HG02840 (cell line): ENCODE measurements around the gene BANF1.

Source experiments
- ATAC-seq: cut with Tn5 transposase; IDR thresholded peaks from one replicate; pipeline ENCODE4 v1.9.1; 2021; ENCODE audit warnings: mild to moderate bottlenecking, moderate library complexity, moderate number of reproducible peaks; ENCODE audit not compliant: unreplicated experiment, low FRiP score

Gene BANF1

DNA sequence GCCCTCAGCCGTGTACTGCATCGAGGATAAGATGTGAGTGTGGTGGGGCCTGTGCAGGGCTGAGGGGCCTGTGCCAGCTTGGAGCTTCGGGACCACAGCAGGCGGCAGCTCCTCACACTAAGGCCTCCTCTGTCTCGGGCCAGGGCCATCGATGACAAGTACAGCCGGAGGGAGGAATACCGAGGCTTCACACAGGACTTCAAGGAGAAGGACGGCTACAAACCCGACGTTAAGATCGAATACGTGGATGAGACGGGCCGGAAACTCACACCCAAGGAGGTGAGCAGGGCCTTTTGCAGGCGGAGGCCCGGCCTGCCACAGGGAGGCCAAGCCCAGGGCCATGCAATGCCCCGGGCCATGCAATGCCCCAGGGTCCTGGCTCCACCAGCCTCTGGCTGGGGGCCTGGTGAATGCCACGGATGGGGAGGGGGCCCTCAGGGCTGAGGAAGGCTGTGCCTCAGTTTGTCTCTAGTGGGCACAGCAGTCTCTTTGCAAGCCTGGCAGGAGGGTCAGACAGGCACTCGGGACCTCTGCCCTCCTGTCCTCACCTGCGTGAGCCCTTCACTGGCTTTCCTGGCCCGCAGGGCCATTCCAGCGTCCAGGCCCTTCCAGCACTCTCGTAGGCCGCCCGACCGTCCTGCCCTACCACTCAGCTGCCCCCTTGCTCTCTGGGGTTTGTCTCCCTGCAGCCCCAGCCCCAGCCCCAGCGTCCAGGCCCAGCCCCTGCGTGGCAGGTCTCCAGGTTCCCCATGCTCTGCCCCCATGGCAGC lies 24.5 kb upstream of the BANF1 start:
- no peak for ATAC-seq

DNA sequence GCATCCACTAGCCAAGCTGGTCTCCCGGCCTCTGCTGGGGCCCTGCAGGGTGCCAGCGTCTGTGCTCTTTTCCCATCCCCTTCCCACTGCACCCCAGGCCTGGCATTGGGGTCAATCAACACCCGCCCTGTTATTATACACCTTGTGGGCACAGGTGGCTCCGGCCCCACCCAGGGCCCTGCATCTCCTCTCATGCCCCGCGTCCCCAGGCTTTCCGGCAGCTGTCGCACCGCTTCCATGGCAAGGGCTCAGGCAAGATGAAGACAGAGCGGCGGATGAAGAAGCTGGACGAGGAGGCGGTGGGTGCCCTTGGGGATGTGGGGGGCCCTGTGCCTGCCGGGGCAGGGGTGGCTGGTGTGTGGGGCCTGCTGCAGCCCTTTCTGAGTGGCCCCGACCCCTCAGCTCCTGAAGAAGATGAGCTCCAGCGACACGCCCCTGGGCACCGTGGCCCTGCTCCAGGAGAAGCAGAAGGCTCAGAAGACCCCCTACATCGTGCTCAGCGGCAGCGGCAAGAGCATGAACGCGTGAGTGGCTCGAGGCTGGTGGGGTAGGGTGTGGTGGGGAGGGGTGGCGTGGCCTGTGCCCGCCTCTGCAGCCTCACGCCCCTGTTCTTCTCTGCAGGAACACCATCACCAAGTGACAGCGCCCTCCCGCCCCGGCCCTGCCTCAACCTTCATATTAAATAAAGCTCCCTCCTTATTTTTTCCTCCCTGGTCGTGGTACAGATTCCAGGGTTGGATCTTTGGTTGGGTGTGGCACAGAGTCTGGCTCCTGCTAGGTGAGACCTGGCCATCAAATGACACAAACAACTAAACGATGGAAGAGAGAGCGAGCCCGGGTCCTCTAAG lies 23.7 kb upstream of the BANF1 start:
- no peak for ATAC-seq

DNA sequence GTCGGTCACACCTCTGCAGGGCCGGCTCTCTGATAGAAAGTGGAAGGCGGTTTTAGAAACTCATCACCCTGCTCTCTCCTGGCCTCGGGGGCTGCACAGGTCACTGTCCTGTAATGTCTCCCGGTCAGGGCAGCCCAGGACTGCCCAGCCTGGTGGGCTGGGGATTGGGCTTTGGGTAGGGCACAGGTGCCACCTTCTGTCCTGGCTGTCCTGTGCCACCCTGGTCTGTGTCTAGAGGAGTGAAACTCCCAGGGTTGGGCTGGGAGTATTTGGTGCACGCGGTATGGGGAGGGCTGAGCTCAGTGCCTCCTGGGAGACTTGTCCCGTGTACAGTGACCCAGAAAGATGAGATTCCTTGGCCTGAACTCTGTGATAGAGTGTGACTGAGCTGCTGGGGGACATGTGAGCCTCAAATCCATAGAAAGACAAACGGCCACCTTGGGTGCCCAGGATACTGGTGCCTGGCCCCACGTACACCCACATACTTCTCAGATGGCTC lies 23.0 kb upstream of the BANF1 start:
- ATAC-seq = no peak

DNA sequence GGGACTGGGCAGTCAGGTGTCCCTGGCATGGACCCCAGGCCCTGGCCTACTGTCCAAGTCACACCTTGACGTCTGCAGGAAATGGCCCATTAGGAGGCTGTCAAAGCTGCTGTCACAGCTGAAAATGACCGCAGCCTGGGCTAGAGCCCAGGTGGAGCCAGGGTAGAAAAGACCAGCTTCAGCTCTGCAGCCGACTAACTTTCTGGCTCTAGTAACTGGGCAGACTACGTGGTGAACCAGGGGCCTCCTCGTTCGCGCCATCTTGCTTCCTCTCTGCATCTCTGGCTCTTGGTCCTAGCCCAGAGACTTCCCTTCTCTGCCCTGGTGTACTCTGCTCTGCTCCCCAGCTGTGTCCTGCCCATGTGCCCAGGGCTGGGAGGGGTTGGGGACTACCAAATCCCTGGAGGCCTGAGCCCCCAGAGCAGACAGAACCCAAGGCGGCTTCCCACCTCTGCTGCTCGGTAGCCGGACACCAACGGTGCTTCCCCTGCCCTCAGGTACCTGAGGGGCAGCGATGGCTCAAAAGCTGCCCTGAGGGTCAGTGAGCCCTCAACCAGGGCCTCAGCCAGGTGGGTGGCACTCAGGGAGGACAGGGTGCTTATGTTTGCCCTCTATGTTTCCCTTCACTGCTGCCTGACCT lies 21.1 kb upstream of the BANF1 start:
- no peak for ATAC-seq

DNA sequence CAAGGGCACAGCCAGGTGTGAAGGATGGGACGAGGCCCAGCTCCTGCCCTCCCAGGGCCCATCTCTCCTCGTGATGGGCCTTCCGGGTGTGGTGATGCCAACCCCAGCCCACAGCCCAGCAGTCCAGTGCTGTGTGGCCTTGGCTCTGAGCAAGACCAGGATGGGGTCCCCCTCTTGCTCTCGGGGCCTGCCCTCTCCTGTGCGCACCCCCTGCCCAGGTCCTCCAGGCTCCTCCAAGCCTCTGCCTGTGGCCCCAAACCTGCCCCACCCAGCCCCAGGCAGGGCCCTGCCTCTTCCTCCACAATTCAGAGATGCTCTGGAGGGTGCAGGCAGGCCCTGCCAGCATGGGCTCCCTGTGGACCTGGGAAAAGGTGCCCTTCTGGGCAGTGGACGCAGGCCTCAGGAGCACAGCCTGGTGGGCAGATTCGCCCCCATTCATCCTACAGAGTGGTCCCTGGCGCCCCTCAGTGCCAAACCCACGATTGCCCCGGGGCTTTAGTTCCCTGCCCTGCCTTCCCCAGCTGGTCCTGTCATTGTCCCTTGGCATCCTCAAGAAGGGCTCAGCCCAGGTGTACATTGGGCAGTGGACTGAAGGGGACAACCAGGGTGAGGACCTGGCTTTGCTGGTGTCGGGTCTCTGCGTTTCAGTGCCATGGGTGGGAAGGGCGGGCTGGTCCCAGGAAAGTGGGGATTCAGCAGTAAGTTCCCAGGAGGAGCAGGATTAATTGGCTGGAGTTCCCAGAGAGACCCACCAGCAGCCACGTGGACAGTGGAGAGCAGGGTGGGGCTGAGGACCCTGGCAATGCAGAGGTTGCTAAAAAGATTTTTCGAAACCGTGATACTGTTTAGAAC lies 20.1 kb upstream of the BANF1 start:
- no peak for ATAC-seq

DNA sequence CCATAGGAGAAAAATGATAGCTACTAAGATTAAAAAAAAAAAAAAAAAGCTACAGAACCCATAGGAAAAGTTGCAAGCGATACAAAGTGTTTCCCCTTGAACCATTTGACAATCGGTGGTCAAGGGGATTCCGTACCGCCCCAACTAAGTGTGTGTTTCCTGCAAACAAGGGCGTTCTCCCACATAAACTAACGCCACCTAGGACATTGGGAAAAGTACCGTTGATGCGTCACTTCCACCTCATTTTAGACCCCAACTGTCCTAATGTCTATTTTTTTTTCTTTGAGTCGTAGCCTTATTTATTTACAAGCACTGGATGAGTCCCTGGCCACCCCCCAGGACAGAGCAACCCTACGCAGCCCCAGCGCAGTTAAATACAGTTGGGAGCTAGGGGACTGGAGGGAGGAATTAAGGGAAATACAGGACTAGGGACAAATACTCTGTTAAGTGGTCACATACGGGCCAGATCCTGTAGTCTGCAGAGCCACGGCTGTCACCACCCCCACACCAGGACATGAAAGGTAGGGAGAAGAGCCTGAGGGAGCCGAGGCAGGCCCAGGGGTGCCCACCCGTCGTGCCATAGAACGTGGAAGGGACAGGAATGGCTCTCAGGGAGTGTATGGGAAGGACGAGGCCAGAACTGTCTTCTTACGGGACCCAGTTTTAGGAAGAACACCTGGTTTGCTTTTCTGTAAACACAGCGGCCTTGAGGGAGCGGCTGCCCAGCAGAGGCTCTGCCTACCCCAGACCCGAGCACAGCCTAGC lies 19.3 kb upstream of the BANF1 start:
- ATAC-seq = no peak

DNA sequence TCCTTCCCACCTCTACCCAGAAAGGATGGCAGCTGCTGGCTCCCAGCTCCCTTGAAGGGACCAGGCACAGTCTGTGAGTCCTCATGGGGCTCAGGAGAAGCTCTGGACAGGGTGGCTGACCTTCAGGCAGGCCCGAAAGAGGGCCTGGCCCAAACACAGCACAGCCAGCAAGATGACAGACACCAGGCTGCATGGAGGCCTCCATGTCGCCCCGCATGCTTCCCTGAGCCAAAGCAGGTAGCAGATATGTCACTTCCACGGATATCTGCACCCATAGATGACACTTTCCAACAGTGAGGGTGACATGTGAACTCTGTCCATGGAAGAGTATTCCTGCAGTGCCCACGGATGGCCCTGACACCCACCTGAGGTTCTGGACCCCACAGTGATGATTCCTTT lies 18.7 kb upstream of the BANF1 start:
- no peak for ATAC-seq

DNA sequence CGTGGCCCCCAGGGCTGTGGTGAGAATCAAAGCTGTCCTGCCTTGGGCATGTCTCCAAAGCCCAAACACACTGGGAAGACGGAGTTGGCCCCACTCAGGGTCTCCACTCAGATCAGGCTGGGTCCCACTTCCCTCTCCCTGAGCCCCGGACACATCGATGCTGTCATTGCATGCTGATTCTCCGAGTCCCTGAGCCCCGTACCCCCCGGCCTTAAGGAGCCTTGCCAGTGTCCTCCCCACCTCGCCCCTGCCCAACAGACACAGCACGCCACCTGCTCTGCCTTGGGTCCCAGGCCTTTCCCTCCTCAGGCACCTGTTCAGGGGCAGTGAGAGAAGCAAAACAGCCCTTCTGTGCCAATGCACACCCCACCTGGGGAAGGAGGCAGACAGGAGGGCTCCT lies 15.0 kb upstream of the BANF1 start:
- no peak for ATAC-seq

DNA sequence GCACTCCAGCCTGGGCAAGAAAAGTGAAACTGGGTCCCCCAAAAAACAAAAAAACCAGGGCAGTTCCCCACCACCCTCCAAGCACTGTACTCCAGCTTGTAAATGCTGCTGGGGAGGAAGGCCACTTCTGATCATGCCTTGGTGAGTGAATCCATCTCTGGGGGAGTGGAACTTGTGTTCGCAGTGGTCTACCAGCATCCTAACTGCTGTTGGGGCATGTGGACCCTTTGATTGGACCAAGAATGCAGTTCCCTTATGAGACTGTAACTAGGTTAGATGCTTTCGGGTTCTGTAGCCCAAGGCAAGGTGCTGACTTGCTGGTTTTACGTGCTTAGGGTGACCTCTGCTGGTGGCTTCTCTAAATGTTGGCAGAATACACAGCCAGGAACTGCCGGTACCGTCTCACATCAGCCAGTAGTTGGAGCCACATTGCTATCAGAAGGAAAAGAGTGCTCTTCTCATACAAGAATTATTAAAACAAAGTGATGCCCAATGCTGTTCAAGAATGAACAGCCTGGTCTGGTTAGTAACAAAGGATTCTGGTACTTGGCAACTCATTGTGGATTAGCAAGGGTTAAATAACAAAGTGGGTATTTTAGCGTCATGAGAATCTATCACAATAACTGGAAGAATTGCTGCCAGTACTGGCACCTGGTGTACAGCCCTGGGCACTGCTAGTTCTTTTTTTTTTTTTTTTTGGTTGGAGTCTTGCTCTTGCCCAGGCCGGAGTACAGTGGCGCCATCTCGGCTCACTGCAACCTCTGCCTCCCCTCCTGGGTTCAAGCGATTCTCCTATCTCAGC lies 13.3 kb upstream of the BANF1 start:
- ATAC-seq = peak; percentile 88

DNA sequence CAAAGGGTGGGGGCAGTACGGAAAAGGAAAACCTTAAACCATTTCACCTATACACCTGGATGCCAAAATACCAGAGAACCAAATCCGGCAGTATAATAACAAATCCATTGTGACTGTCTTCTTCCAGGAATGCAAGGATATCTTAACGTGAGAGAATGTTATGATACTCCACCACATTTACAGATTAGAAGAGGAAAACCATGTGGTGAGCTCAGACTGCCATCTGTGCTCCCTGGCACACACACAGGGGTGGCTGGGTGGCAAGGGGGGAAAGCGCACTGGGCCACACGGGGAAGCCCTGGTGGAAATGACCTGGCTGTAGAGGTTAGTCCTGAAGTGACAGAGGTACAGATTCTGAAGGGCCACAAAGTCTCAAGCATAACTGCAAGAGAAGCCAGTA lies 10.2 kb upstream of the BANF1 start:
- no peak for ATAC-seq

DNA sequence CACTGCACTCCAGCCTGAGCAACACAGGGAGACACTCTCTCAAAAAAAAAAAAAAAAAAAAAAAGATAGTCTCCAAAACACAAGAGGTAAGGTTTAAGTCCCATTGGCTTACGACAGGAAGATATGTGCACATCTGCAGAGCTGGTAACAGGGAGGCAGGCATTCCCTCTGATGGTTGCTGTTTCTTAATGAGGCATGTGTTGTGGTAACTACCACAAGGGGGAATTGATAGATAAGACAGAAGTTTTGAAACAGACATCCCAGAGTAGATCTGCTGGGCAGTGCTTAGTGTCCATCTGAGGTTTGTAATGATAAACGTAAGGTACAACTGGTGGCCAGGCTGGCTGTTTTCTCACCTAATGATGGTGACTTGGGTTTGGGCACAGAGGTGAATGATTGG lies 5.0 kb upstream of the BANF1 start:
- ATAC-seq = no peak

DNA sequence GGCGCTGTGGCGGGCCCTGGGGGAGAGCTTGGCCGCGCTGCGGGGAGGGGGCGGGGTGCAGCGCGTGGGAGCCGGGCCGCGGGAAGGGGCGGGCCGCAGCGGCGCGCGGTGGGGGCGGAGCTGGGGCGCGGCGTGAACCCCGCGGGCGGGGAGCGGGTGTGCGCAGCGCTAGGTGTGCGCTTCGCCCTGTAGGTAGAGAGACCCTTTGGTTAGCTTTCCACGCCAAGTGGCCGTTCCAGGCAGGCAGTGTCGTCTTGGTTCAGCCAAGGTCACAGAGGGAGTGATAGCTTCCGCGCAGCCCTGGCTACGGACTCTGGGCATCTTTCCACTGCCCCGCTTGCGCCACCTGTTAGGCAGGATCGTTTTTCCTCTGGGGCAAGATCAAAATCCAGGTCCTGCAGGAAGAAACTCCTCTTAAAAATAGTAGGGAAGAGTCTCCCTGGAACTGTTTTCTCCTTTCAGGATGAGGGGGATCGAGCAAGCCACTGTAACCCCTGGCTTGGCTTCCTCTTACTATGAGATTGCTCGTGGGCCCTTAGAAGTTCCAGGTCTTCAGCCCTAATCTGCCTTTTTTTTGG lies 434 bp downstream of the BANF1 start:
- peak; percentile 36 for ATAC-seq

DNA sequence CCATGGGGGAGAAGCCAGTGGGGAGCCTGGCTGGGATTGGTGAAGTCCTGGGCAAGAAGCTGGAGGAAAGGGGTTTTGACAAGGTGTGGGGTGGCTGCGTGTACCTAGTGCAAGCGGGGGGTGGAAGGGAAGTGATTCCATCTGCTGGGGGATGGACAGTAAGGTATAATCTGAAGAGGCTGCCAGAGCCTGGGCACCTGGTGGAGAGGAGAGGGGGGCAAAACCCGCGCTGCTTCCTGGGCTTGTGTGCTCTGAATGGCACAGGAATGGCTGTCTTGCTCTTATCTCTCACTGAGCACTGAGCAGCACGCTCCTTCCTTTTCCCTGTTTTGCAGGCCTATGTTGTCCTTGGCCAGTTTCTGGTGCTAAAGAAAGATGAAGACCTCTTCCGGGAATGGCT lies 988 bp downstream of the BANF1 start:
- ATAC-seq = no peak

DNA sequence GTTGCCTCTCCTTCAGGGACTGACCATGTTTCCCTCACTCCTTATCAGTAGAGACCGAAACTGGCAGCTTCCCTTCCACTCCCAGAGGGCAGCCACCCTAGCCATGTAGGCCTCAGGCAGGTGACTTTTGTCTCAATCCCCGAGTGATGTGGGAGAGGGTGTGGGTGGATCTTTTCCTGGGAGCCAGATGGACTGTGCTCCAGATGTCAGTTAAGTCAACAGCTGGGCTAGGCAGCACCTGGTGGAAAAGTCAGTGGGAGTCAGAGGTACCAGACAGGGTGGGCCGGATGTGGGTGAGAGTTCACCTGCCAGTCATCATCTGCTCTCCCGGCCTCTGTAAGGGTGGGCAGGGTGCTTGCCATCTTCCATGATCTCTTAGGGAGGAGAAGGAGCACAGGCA lies 1.9 kb downstream of the BANF1 start:
- ATAC-seq = no peak

DNA sequence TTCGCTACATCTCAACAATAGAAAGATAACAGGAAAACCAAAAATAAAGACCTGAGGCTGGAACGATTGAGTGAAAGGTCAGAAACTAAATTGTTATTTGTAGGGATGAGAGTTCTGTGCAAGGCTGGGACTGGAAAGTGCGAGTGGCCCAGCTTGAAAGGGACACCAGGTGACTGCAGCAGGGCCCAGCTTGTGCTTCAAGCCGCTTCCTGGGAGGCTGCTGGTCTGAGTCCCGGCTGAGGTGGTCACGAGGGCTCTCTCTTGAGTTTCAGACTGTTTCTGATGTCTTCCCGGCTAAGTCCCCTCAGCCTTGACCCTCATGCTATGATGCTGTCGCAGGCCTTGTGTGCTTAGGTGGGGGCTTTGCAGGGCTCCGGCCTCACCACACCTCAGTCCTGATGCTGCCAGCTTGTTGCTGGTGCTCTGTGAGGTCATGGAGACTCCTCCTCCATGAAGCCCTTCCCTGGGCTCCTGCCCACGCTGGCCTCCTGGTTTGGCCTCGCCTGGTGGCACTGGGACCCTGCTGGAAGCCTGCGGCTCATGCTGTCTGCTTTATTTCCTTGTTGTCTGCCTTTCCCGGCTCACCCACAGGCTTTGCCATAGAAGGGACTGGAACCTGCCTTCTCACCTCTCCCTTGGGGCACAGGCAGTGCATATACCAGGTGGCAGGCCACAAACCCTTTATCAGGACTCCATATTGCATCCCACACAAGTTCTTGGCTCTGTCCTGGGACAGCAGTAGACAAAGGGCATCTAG lies 4.0 kb downstream of the BANF1 start:
- no peak for ATAC-seq

DNA sequence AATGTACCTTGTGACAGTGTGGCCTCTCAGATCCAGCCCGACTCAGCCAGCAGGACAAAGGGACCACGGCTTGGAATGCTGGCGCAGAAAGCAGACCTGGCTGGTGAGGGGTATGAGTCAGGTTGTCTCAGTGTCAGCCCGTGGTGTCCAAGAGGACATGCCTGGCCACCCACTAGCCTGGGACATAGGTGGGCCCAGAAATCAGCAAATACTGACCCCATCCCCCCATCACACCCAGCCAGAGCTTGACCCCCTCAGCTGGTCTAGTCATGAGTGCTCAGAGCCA lies 4.5 kb downstream of the BANF1 start:
- ATAC-seq = no peak

DNA sequence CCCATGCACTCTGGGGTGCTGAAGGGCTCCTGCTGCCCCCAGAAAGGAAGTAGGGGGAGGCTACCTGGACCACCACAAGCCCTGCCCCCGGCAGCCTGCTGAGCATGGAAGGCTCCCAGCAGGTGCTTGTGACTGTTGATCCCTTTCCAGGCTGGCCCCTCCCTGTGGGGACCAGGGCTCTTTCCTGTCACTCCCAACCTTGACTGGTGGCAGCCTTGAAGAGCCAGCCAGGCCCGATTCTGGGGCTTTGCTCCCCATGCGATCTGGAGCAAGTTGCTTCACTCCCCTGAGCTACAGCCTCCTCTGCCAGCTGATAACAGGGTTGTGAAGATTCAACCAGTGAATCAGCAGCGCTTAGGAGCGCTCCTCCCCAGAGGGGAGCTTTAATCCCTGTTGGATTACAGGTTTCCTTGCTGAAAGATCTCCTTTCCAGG lies 4.9 kb downstream of the BANF1 start:
- ATAC-seq = no peak

DNA sequence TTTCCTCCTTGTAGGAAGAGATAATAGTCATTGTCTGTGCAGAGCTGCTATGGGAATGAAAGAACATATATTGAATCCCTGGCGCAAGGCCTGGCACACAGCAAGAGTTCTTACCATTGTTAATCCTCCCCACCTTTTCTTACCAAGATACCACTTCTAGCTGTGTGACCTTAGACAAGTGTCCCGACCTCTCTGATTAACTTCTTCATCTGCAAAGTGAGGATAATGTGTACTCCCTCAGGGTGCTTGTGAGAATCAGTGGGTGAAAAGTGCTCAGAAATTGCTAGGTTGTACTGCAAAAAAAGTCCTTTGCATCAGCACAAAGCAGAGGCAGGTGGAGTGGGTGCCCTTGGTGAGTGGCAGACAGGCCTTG lies 5.8 kb downstream of the BANF1 start:
- no peak for ATAC-seq
